ENCODE measurements around the gene ZC4H2. TPM values are rescaled to one million over a fixed set of nuclear protein-coding genes. Genes with fewer than 3 reads are reported as not detected.
A peak's percentile ranks its signal among the peaks of the same experiment; 100 is the strongest.

Gene ZC4H2
- polyA plus RNA-seq, 1 donor (not counting 4 experiments of a cell fraction or from before 2014, with no cell fraction given), result 7.6 TPM

DNA sequence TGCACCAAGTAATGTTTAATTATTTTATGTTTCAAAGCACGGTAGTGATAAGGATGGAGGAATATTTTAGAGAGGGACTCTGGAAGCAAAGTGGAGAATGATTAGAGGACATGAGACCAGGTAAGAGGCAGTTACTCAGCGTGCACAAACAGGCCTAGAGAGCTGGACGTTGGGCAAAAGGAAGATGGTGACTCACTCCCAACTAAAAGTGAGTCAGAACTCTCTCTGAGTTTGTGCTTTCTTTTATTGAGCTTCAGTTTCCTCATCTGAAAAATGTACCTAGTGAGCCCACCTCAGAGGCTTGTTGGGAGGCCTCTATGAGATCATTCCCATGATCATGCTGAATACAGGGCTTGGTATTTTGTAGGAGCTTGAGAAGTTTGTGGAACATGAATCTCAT is 1.6 kb upstream of the ZC4H2 start:
- no peaks in the 10 kb centered on the region for H3K9me1 ChIP-seq (ENCODE audit: control insufficient read depth, extremely low read depth, insufficient read depth, low read length)
- H3K4me1 ChIP-seq (ENCODE audit: control insufficient read depth, extremely low read depth, insufficient read depth, low read length), result peaks cover 9% of the 10 kb centered on the region
- H3K4me3 ChIP-seq (ENCODE audit: control insufficient read depth in 2 of 3, extremely low read depth in 1 of 3, insufficient read depth in 2 of 3, low read depth in 1 of 3, low read length in 3 of 3), result no peak overlapping the region
- H3K9me3 ChIP-seq (ENCODE audit: control insufficient read depth, low read depth, low read length), result no peaks in the 10 kb centered on the region
- DNase-seq (ENCODE audit: low read depth, low spot score) (peak; percentile 28), FAIRE-seq (no peak)
- dilution Hi-C loops (cut with MboI; ENCODE audit: extremely low pct_ligation_motif_present, low sequenced_read_pairs), result no loop called here
- H3K27me3 ChIP-seq (ENCODE audit: control insufficient read depth, extremely low read depth, insufficient read depth, low read length), result no peaks in the 10 kb centered on the region
- no peak for TF ChIP-seq EZH2 (IDR thresholded peaks at IDR 0.05; ENCODE audit: low read length)
- TF ChIP-seq CTCF (optimal IDR thresholded peaks at IDR 0.05 in 1 of 3, IDR thresholded peaks at IDR 0.05 in 1 of 3, conservative IDR thresholded peaks at IDR 0.05 in 1 of 3; ENCODE audit: extremely low read depth in 1 of 3, insufficient read depth in 2 of 3, low read length in 3 of 3), result no peak
- no peak overlapping the region for H3K4me2 ChIP-seq (ENCODE audit: control insufficient read depth, extremely low read depth, insufficient read depth, low read depth, low read length)
- H3K9ac ChIP-seq (ENCODE audit: control insufficient read depth, extremely low read depth, insufficient read depth, low read length), result no peak overlapping the region
- H3K27ac ChIP-seq (ENCODE audit: control insufficient read depth, insufficient read depth, low read length), result peak overlapping the region; percentile 42
- H2AFZ ChIP-seq (ENCODE audit: control insufficient read depth, low read length), result no peak overlapping the region
- H3K79me2 ChIP-seq (ENCODE audit: control insufficient read depth, insufficient read depth, low read length), result no peaks in the 10 kb centered on the region
- H3K36me3 ChIP-seq (ENCODE audit: control insufficient read depth in 2 of 2, extremely low read depth in 1 of 2, insufficient read depth in 2 of 2, low read length in 2 of 2), result no peaks in the 10 kb centered on the region
- no peaks in the 10 kb centered on the region for H4K20me1 ChIP-seq (ENCODE audit: control insufficient read depth, extremely low read depth, insufficient read depth, low read length)

DNA sequence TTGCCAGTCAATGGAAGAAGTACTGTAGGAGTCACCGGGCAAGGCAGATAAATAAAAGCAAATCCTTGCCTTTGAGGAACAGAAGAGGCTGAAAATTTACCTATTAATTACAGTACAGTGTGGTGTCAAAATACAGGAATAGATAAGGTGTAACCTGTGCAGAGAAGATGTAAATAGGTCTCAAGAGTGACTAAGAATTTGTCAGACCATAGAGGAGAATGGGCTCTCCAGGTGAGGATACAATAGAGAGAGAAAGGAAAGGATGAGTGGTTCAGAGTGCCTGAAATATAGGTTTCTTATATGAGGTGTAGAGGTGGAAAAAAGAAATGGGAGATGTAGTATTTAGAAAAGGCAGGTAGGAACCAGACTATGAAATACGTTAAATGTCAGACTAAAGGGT is 801 bp upstream of the ZC4H2 start:
- no peaks in the 10 kb centered on the region for H3K79me2 ChIP-seq (ENCODE audit: control insufficient read depth, insufficient read depth, low read length)
- TF ChIP-seq CTCF (optimal IDR thresholded peaks at IDR 0.05 in 1 of 3, IDR thresholded peaks at IDR 0.05 in 1 of 3, conservative IDR thresholded peaks at IDR 0.05 in 1 of 3; ENCODE audit: extremely low read depth in 1 of 3, insufficient read depth in 2 of 3, low read length in 3 of 3), result no peak
- DNase-seq (ENCODE audit: low read depth, low spot score) (no peak), FAIRE-seq (no peak)
- no peaks in the 10 kb centered on the region for H3K9me1 ChIP-seq (ENCODE audit: control insufficient read depth, extremely low read depth, insufficient read depth, low read length)
- no peak overlapping the region for H2AFZ ChIP-seq (ENCODE audit: control insufficient read depth, low read length)
- no peaks in the 10 kb centered on the region for H3K36me3 ChIP-seq (ENCODE audit: control insufficient read depth in 2 of 2, extremely low read depth in 1 of 2, insufficient read depth in 2 of 2, low read length in 2 of 2)
- dilution Hi-C loops (cut with MboI; ENCODE audit: extremely low pct_ligation_motif_present, low sequenced_read_pairs), result no loop called here
- H3K9me3 ChIP-seq (ENCODE audit: control insufficient read depth, low read depth, low read length), result no peaks in the 10 kb centered on the region
- H3K27me3 ChIP-seq (ENCODE audit: control insufficient read depth, extremely low read depth, insufficient read depth, low read length), result no peaks in the 10 kb centered on the region
- H3K9ac ChIP-seq (ENCODE audit: control insufficient read depth, extremely low read depth, insufficient read depth, low read length), result no peak overlapping the region
- H3K4me3 ChIP-seq (ENCODE audit: control insufficient read depth in 2 of 3, extremely low read depth in 1 of 3, insufficient read depth in 2 of 3, low read depth in 1 of 3, low read length in 3 of 3), result no peak overlapping the region
- no peaks in the 10 kb centered on the region for H4K20me1 ChIP-seq (ENCODE audit: control insufficient read depth, extremely low read depth, insufficient read depth, low read length)
- peak overlapping the region; percentile 23 for H3K4me2 ChIP-seq (ENCODE audit: control insufficient read depth, extremely low read depth, insufficient read depth, low read depth, low read length)
- H3K27ac ChIP-seq (ENCODE audit: control insufficient read depth, insufficient read depth, low read length), result peak overlapping the region; percentile 42
- peaks cover 9% of the 10 kb centered on the region for H3K4me1 ChIP-seq (ENCODE audit: control insufficient read depth, extremely low read depth, insufficient read depth, low read length)

Data from keratinocyte (primary cell).